OCI-LY1 (cell line): Measurements from ENCODE around the gene SLC17A3.

ENCODE experiments used
- EZH2 ChIP-seq: fragments of 200-600 bp; sonication (generic), shearing (Covaris generic); IDR thresholded peaks from 2 replicates; pipeline ENCODE4 v1.8.0; 2017; ENCODE audit warnings: borderline replicate concordance, mixed run types, mild to moderate bottlenecking, antibody characterized with exemption, low read length, moderate library complexity, mixed read lengths
- TF ChIP-seq, protein P1 (sequence below): fragments of 200-600 bp; sonication (generic), shearing (Covaris generic); IDR thresholded peaks from 2 replicates; pipeline ENCODE4 v1.5.1; 2017; ENCODE audit warnings: mild to moderate bottlenecking, antibody characterized with exemption, low read length, moderate library complexity, mixed read lengths

DNA sequence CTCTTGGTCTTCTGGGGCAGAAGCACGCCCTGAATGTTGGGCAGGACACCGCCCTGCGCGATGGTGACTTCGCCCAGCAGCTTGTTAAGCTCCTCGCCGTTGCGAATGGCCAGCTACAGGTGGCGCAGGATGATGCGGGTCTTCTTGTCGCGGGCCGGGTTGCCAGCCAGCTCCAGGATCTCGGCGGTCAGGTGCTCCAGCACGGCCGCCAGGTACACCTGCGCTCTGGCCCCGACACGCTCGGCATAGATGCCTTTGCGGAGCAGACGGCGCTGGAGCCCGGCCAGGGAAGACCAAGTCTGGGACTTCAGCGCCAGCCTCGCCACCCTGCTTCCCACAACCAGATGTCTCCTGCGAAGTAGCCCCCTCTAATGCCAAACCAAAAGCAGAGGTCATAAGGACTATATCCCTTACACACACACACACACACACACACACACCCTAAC is 8.0 kb upstream of the SLC17A3 start:
- TF ChIP-seq, protein P1, sequence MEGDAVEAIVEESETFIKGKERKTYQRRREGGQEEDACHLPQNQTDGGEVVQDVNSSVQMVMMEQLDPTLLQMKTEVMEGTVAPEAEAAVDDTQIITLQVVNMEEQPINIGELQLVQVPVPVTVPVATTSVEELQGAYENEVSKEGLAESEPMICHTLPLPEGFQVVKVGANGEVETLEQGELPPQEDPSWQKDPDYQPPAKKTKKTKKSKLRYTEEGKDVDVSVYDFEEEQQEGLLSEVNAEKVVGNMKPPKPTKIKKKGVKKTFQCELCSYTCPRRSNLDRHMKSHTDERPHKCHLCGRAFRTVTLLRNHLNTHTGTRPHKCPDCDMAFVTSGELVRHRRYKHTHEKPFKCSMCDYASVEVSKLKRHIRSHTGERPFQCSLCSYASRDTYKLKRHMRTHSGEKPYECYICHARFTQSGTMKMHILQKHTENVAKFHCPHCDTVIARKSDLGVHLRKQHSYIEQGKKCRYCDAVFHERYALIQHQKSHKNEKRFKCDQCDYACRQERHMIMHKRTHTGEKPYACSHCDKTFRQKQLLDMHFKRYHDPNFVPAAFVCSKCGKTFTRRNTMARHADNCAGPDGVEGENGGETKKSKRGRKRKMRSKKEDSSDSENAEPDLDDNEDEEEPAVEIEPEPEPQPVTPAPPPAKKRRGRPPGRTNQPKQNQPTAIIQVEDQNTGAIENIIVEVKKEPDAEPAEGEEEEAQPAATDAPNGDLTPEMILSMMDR, result peak; percentile 56
- no peak for TF ChIP-seq EZH2
